Cardiac fibroblast (primary cell): ENCODE measurements around the gene NIT2.

Source experiments
- DNase-seq, 2 donors: peaks; one replicate each; pipeline versions ENCODE4 v3.0.0 to v3.0.0-alpha.2; 2010; ENCODE audit warnings: low read depth in 2 of 2
- H3K4me3 ChIP-seq, 2 donors: replicated peaks in 1 of 2; 1 replicate in 1 of 2; 2 replicates in 1 of 2; pipeline ENCODE4 v1.5.1; 2011; ENCODE audit warnings: low read depth in 2 of 2, low read length in 2 of 2, mild to moderate bottlenecking in 2 of 2, moderate library complexity in 1 of 2
- CTCF ChIP-seq: IDR thresholded peaks from one replicate; pipeline ENCODE4 v1.5.1; 2011; ENCODE audit warnings: low read depth, mild to moderate bottlenecking, low read length, inconsistent platforms

Gene NIT2

GRCh38 chr3:100368441-100368840 is 33.9 kb downstream of the NIT2 start:
- peak; percentile 21 to 33 for DNase-seq
- no peak for TF ChIP-seq CTCF
- H3K4me3 ChIP-seq = no peak overlapping the region

- no peak for TF ChIP-seq CTCF
- DNase-seq = peak in 1 of 2 donors; percentile 24
- no peak overlapping the region for H3K4me3 ChIP-seq
These were observed 36.2 kb downstream of the NIT2 start for GRCh38 chr3:100370756-100371155.

- DNase-seq = no peak
- no peak overlapping the region for H3K4me3 ChIP-seq
- no peak for TF ChIP-seq CTCF
These were observed 40.0 kb downstream of the NIT2 start for GRCh38 chr3:100374521-100374920.

GRCh38 chr3:100376301-100376700 is 41.7 kb downstream of the NIT2 start:
- no peak overlapping the region for H3K4me3 ChIP-seq
- TF ChIP-seq CTCF = no peak
- no peak for DNase-seq

GRCh38 chr3:100384733-100385525 is 50.4 kb downstream of the NIT2 start:
- DNase-seq = no peak
- no peak for TF ChIP-seq CTCF

GRCh38 chr3:100386437-100387074 is 52.0 kb downstream of the NIT2 start:
- no peak for TF ChIP-seq CTCF
- no peak overlapping the region for H3K4me3 ChIP-seq
- DNase-seq = no peak

More at GRCh38 chr3:100384733-100385525, 50.4 kb downstream of the NIT2 start:
- H3K4me3 ChIP-seq = no peak overlapping the region
